OCI-M2 (cell line): ENCODE measurements around the gene SLC25A12.
"Not testable (repeated sequence)": the region's sequence is repeated elsewhere in the genome, so short reads cannot be mapped to it uniquely, and the experiment has no call there.

Experiments used
- DNase-seq: peaks from one replicate; lab custom pipeline; 2025; ENCODE audit not compliant: unreplicated experiment; lab: John Stamatoyannopoulos, UW

SLC25A12 gene

GRCh38 chr2:171792886-171793580 is 101.0 kb downstream of the SLC25A12 start:
- no peak for DNase-seq

GRCh38 chr2:171792157-171792556 is 101.9 kb downstream of the SLC25A12 start:
- DNase-seq: no peak

- DNase-seq: no peak
These were observed 102.7 kb downstream of the SLC25A12 start for GRCh38 chr2:171791361-171791760.

DNA sequence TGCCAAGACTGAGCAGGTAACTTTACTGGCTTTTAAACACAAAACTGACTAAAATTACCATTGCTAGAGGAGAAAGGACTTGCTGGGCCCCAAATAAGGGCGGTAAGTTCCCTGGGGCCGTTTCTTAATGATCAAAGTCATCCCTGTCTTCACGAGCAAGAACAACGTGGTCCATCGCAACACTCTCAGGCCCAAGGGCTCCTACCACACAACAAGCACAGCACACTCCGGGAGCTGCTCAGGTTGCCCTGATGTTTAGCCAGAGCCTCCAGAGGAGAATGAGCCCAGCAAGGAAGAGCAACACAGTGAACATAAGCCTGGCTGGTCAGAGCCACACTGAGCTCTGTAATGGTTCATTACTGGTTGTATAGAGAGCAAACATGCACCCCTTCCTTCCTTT is 104.1 kb downstream of the SLC25A12 start:
- DNase-seq: no peak

GRCh38 chr2:171788316-171788993 is 105.6 kb downstream of the SLC25A12 start:
- no peak for DNase-seq

GRCh38 chr2:171787333-171788072 is 106.5 kb downstream of the SLC25A12 start:
- DNase-seq: no peak

- DNase-seq: no peak
These were observed 108.6 kb downstream of the SLC25A12 start for GRCh38 chr2:171785450-171785849.

DNA sequence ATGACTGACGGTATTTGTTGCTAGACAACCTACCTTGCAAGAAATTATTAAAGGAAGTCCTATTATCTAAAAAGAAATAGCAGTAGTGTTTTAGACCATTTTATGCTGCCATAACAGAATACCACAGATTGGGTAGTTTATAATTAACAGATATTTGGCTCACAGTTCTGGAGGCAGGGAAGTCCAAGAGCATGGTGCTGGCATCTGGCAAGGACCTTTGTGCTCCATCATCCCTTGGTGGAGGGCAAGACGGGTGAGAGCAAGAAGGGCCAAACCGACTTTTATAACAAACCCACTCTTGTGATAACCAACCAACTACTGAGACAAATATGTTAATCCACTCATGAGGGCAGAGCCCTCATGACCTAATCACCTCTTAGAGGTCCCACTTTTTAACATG is 115.5 kb downstream of the SLC25A12 start:
- no peak for DNase-seq

- not testable (repeated sequence) for DNase-seq
These were observed 119.5 kb downstream of the SLC25A12 start for GRCh38 chr2:171774581-171774980.

DNA sequence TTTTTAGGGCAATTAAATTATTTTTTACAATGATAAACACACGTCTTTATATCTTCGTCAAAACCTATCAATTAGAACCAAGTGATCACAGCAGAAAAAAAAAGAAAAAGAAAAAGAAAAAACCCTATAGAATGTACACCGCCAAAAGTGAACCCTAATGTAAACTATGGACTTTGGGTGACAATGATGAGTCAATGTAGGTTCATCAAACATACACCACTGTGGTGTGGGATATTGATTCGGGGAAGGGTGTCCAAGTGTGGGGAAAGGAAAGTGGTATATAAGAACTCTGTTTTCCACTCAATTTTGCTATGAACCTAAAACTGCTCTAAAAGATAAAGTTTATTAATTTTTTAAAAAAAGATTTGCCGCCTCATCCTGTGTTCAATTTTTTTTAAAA is 121.7 kb downstream of the SLC25A12 start:
- no peak for DNase-seq

DNA sequence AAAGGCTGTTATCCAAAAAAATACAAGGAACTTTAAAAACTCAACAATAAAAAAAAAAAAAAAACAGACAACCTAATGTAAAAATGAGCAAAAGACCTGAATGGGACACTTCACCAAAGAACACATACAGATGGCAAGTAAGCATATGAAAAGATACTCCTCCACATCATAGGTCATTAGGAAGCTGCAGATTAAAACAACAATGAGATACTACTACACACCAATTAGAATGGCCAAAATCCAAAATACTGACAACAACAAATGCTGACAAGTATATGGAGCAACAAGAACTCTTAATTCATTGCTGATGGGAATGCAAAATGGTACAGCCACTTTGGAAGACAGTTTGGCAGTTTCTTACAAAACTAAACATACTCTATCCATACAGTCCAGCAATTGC is 122.6 kb downstream of the SLC25A12 start:
- DNase-seq: no peak

- DNase-seq: no peak
These were observed 130.4 kb downstream of the SLC25A12 start for GRCh38 chr2:171763602-171764001.

GRCh38 chr2:171762879-171763573 is 131.0 kb downstream of the SLC25A12 start:
- DNase-seq: no peak

DNA sequence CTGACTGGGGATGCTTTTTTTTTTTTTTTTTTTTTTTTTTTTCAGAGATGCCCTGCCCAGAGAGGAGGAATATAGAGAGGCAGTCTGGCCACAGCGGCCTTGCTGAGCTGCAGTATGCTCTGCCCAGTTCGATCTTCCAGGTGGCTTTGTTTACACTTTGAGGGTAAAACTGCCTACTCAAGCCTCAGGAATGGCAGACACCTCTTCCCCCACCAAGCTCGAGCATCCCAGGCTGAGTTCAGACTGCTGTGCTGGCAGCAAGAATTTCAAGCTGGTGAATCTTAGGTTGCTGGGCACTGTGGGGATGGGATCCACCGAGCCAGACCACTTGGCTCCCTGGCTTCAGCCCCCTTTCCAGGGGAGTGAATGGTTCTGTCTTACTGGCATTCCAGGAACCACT is 132.9 kb downstream of the SLC25A12 start:
- not testable (repeated sequence) for DNase-seq

DNA sequence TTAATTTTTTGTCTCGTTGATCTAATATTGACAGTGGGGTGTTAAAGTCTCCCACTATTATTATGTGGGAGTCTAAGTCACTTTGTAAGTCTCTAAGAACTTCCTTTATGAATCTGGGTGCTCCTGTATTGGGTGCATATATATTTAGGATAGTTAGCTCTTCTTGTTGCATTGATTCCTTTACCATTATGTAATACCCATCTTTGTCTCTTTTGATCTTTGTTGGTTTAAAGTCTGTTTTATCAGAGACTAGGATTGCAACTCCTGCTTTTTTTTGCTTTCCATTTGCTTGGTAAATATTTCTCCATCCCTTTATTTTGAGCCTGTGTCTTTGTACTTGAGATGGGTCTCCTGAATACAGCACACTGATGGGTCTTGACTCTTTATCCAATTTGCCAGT is 135.3 kb downstream of the SLC25A12 start:
- DNase-seq: not testable (repeated sequence)

GRCh38 chr2:171754254-171754939 is 139.6 kb downstream of the SLC25A12 start:
- DNase-seq: no peak

DNA sequence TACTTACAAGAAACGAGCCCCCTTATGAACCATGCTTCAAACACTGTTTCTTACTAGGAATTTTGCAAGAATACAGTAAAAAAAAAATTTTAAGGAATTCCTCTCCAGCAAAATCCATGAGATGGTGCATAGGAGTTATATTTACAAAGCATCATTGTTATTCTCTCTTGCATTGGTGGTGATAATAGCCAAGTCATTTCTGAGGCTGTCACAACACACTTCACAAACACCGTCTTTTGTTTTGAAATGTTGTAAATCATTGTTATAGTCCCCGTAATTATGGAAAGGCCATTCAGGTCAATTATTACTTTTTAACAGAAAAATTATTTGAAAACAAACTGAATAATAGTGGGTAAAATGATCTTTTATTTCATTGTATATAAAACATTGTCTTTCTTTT is 146.7 kb downstream of the SLC25A12 start:
- no peak for DNase-seq

DNA sequence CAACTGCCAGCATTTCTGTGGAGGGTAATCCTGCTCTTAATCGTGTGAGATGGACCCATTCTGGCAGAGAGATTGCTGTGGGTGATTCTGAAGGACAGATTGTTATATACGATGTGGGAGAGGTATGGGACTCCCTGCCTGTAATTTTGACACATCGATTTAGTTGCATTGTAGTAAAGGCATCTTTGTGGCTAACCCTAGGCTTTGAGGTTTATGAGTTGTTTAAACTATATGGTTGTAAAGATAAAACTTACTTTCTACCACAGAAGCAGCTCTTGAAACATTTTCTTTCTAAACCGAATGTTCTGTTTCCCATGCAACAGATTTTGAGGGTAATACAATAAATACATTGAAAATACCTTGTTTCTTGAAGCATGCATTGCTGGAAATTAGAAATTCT is 148.2 kb downstream of the SLC25A12 start:
- no peak for DNase-seq

DNA sequence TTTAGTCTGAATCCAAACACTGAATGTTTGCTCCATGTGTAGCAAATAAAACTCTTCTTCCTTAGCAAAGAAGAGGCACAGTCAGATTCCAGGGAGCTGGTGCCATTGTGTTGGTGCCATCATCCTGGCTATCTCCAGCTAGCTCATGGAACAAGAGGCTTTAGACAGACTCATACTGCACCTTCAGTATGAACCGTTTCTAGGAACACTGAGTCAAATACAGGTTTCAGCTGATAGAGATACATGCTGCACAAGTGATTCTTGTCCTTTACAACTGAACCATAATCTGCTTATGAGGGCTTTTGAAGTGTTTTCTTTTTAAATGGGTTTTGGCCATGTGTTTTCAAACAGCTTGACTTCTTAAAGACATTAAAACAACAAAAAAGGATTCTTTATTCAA is 148.9 kb downstream of the SLC25A12 start:
- no peak for DNase-seq

DNA sequence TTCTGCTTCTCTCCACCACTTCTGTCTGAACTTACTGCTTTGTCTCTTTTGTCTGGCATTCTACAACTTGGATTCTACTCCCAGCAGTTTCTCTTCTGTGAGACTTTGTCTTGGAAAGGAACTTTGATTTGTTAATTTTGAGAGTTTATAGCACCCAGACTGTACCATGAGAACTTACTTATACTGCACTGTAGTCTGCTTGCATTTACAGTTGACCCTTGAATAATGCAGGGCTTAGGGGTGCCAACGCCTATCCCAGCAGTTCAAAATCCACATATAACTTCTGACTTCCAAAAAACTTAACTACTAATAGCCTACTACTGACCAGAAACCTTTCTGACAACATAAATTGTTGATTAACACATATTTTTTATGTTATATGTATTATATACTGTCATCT is 151.3 kb downstream of the SLC25A12 start:
- DNase-seq: no peak

DNA sequence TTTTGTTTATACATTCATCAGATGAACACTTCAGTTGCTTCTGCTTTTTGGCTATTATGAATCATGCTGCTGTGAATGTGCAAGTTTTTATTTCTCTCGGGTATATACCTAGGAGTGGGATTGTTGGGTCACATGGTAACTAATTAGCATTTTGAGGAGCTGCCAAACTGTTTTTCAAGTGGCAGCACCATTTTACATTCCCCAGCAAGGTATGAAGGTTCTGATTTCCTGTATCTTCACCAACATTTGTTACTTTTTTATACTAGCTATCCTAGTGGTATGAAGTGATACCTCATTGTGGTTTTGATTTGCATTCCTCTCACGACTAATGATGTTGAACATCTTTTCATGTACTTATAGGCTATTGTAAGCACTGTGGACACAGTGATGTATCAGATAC is 152.9 kb downstream of the SLC25A12 start:
- DNase-seq: no peak
